Natural killer cell (primary cell): ENCODE measurements around the gene TFCP2L1. TPM values are rescaled to one million over a fixed set of nuclear protein-coding genes. Genes with fewer than 3 reads are reported as not detected.
"Not testable (repeated sequence)": the region's sequence is repeated elsewhere in the genome, so short reads cannot be mapped to it uniquely, and the experiment has no call there.

Experiments
- ATAC-seq, 3 donors: fragments of 150-1000 bp in 2 of 3; fragments of 200-7000 bp in 1 of 3; cut with Tn5 transposase; 1 replicate in 1 of 3; 2 replicates in 2 of 3; pipeline ENCODE4 v1.10.0; 2021; ENCODE audit warnings: mild to moderate bottlenecking in 2 of 3, moderate library complexity in 2 of 3
- DNase-seq, 2 donors: peaks; one replicate each; pipeline versions ENCODE4 v3.0.0 to v3.0.0-alpha.2; 2013 to 2021; ENCODE audit warnings: mixed read lengths in 1 of 2
- H3K27ac ChIP-seq: one replicate; pipeline ENCODE4 v1.5.1; 2013; ENCODE audit warnings: mild to moderate bottlenecking, low read length
- H3K27me3 ChIP-seq: one replicate; pipeline ENCODE4 v1.6.1; 2013; ENCODE audit warnings: low read length; ENCODE audit not compliant: control insufficient read depth, insufficient read depth
- H3K36me3 ChIP-seq: one replicate; pipeline ENCODE4 v1.6.1; 2013; ENCODE audit warnings: low read length; ENCODE audit not compliant: control insufficient read depth, insufficient read depth
- H3K4me1 ChIP-seq: one replicate; pipeline ENCODE4 v1.6.1; 2013; ENCODE audit warnings: low read length; ENCODE audit not compliant: control insufficient read depth, insufficient read depth
- H3K4me3 ChIP-seq: one replicate; pipeline ENCODE4 v1.5.1; 2013; ENCODE audit warnings: low read length
- H3K9me3 ChIP-seq: one replicate; pipeline ENCODE4 v1.6.1; 2013; ENCODE audit warnings: low read length; ENCODE audit not compliant: control insufficient read depth, insufficient read depth
- H3K27ac Mint-ChIP-seq, 2 donors: one replicate each; pipeline ENCODE4 v1.8.0; 2022; ENCODE audit warnings: mild to moderate bottlenecking in 2 of 2, mixed read lengths in 2 of 2, moderate library complexity in 1 of 2
- H3K27me3 Mint-ChIP-seq, 2 donors: one replicate each; pipeline ENCODE4 v1.8.0; 2022; ENCODE audit warnings: low read depth in 2 of 2, mixed read lengths in 2 of 2
- H3K36me3 Mint-ChIP-seq: one replicate; pipeline ENCODE4 v1.8.0; 2022; ENCODE audit warnings: mixed read lengths
- H3K4me1 Mint-ChIP-seq, 2 donors: one replicate each; pipeline ENCODE4 v1.8.0; 2022; ENCODE audit warnings: mixed read lengths in 2 of 2
- H3K4me3 Mint-ChIP-seq: one replicate; pipeline ENCODE4 v1.8.0; 2022; ENCODE audit warnings: mild to moderate bottlenecking, moderate library complexity, mixed read lengths
- H3K9me3 Mint-ChIP-seq, 2 donors: one replicate each; pipeline ENCODE4 v1.8.0; 2022; ENCODE audit warnings: mixed read lengths in 2 of 2
- CTCF ChIP-seq: fragments of 200-600 bp; IDR thresholded peaks from one replicate; pipeline ENCODE4 v1.8.0; 2022; ENCODE audit warnings: antibody characterized with exemption
- WGBS: methylation state at CpG from one replicate; pipeline ENCODE4 v1.1.7; 2013; ENCODE audit warnings: missing lambda C conversion rate; ENCODE audit not compliant: insufficient coverage; 5-methylcytosine and 5-hydroxymethylcytosine counted together
- intact Hi-C: fragments of 100-400 bp; cut with micrococcal nuclease; formaldehyde crosslinking; loops from one replicate; pipeline ENCODE4 v1.14.2; 2022
- total RNA-seq, 4 donors: library from RNA; stranded (reverse); fragments of 120-200 nt in 1 of 4; gene quantifications; one replicate each; pipeline versions ENCODE4 v1.2.3 to v1.2.4, GENCODE V29; 2013 to 2022

TFCP2L1 gene
- total RNA-seq, 3 donors from 2014 or later (not counting 1 experiment from before 2014, with no cell fraction given), result 0.72 to 1.8 (median 0.85) TPM

DNA sequence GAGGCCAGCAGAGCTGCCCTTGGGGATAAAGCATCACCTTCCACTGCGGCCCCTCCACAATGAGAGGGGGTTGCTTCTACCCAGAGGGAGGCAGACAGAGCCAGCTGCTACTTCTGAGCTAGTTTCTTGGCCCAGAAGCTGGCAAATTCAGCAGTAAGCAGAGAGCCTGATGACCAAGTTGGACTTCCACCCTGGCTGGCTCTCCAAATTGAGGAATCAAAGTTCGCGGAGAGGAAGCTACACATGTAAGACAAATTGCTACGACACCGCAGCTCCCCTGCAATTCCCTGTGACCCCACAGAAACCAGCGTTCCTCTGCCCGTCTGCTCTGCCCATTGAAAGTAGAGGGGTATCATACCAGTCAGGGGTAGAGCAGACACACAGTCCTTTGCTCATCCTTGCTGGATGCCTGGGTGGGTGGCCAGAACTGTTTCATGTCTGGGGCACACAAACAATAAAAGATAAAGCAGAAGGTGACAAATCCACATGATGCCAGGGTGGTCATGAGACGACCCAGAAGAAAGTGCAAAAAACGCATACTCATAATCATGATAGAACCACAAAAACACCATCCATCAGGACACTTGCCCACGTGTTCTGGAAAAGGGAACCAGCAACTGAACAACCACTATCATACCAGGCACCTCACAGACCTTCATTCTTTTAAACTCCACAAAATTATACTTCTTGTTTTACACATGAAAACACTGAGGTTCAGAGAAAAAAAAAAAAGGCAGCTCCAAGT, 5.4 kb downstream of the TFCP2L1 start:
- Histone ChIP-seq H3K27ac (no peak overlapping the region), H3K27me3 (no peaks in the 10 kb centered on the region), H3K9me3 (no peaks in the 10 kb centered on the region), H3K36me3 (no peaks in the 10 kb centered on the region), H3K4me3 (no peak overlapping the region), H3K4me1 (peaks cover 5% of the 10 kb centered on the region)
- intact Hi-C loops, result no loop called here
- DNase-seq, result no peak
- Mint-ChIP-seq H3K36me3 (no peaks in the 10 kb centered on the region), H3K4me3 (no peak overlapping the region), H3K9me3 (no peaks in the 10 kb centered on the region), H3K4me1 (peaks cover 0 to 5% of the 10 kb centered on the region in 2 donors), H3K27me3 (peaks cover 20 to 22% of the 10 kb centered on the region in 2 donors), H3K27ac (no peak overlapping the region)
- WGBS, result 60% methylated on average over 10 of the region's 10 CpGs
- ATAC-seq, result no peak
- no peak for TF ChIP-seq CTCF

- peaks cover 9% of the 10 kb centered on the region in 2 donors for H3K27me3 Mint-ChIP-seq
- 100% methylated on average over 5 of the region's 6 CpGs for WGBS
- intact Hi-C loops, result no loop called here
- no peaks in the 10 kb centered on the region for H3K36me3 ChIP-seq
- H3K27ac ChIP-seq, result no peak overlapping the region
- H3K27ac Mint-ChIP-seq, result no peak overlapping the region
- ATAC-seq (no peak), DNase-seq (no peak)
- H3K4me3 ChIP-seq, result no peak overlapping the region
- H3K36me3 Mint-ChIP-seq, result no peaks in the 10 kb centered on the region
- no peaks in the 10 kb centered on the region for H3K9me3 ChIP-seq
- H3K4me1 ChIP-seq, result no peaks in the 10 kb centered on the region
- no peaks in the 10 kb centered on the region for H3K27me3 ChIP-seq
- no peaks in the 10 kb centered on the region for H3K9me3 Mint-ChIP-seq
- TF ChIP-seq CTCF, result no peak
- no peaks in the 10 kb centered on the region for H3K4me1 Mint-ChIP-seq
- H3K4me3 Mint-ChIP-seq, result no peak overlapping the region
Observed at GRCh38 chr2:121276341-121276740, 8.7 kb downstream of the TFCP2L1 start.

DNA sequence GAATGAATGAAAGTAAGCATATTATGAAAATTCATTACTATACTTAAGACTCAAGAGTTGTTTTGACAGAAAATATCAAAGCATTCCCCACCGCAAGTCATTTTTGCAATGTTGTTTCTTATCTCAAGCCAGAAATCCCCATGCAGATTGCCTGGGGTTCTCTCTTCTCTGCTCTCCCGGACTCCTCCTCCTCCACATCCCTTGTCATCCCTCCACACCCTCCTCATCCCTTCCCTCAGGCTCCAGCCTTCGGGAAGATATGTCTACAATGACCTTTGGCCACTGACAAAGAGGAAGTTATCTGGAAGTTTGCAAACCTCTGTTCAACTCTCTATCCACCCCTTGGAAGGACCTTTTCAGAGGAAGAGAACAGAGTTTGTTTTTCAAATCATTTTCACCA, 11.9 kb downstream of the TFCP2L1 start:
- no peaks in the 10 kb centered on the region for H3K4me1 ChIP-seq
- H3K27me3 Mint-ChIP-seq, result peaks cover 7 to 9% of the 10 kb centered on the region in 2 donors
- no peaks in the 10 kb centered on the region for H3K36me3 ChIP-seq
- no peak overlapping the region for H3K27ac ChIP-seq
- H3K9me3 Mint-ChIP-seq, result no peaks in the 10 kb centered on the region
- no peaks in the 10 kb centered on the region for H3K27me3 ChIP-seq
- 67% methylated on average over 3 of the region's 3 CpGs for WGBS
- intact Hi-C loops, result no loop called here
- TF ChIP-seq CTCF, result no peak
- no peak overlapping the region for H3K27ac Mint-ChIP-seq
- no peak overlapping the region for H3K4me3 ChIP-seq
- H3K36me3 Mint-ChIP-seq, result no peaks in the 10 kb centered on the region
- no peak for ATAC-seq
- H3K4me3 Mint-ChIP-seq, result no peak overlapping the region
- H3K9me3 ChIP-seq, result no peaks in the 10 kb centered on the region
- H3K4me1 Mint-ChIP-seq, result no peaks in the 10 kb centered on the region
- no peak for DNase-seq

DNA sequence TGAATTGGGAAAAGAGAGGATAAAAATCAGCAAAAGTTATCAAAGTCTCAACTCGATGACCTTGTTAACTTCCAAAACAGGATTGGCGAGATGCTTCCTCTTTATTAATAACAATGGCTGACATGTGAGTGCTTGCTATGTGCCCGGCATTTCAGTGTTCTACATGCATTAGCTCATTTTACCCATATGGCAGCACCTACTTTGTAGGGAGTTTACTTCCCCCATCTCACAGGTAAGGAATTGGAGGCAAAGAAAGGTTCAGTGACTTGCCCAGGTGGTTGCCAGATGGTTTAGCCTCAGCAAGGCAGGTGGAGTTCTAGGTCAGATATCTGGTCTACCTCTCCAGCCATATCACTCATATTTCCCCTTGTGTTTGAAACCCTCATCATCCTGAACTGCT, 12.4 kb downstream of the TFCP2L1 start:
- no peaks in the 10 kb centered on the region for H3K4me1 Mint-ChIP-seq
- H3K36me3 Mint-ChIP-seq, result no peaks in the 10 kb centered on the region
- intact Hi-C loops, result no loop called here

GRCh38 chr2:121269436-121269835, 15.6 kb downstream of the TFCP2L1 start:
- H3K4me1 ChIP-seq, H3K27ac Mint-ChIP-seq, H3K4me3 Mint-ChIP-seq, H3K27ac ChIP-seq, H3K4me1 Mint-ChIP-seq, H3K27me3 ChIP-seq, H3K9me3 ChIP-seq, H3K4me3 ChIP-seq, H3K36me3 ChIP-seq, H3K27me3 Mint-ChIP-seq, ATAC-seq, H3K9me3 Mint-ChIP-seq, H3K36me3 Mint-ChIP-seq, intact Hi-C loops, DNase-seq: not testable (repeated sequence)
- WGBS, result 90% methylated on average over 7 of the region's 7 CpGs

More for the DNA sequence above, 12.4 kb downstream of the TFCP2L1 start:
- ATAC-seq (no peak), DNase-seq (no peak)
- no peak overlapping the region for H3K27ac Mint-ChIP-seq
- no peaks in the 10 kb centered on the region for H3K27me3 ChIP-seq
- H3K9me3 Mint-ChIP-seq, result no peaks in the 10 kb centered on the region
- H3K9me3 ChIP-seq, result no peaks in the 10 kb centered on the region
- 81% methylated on average over 2 of the region's 3 CpGs for WGBS
- peaks cover 7 to 9% of the 10 kb centered on the region in 2 donors for H3K27me3 Mint-ChIP-seq
- H3K4me1 ChIP-seq, result no peaks in the 10 kb centered on the region
- H3K4me3 Mint-ChIP-seq, result no peak overlapping the region
- no peak overlapping the region for H3K4me3 ChIP-seq
- TF ChIP-seq CTCF, result no peak
- H3K36me3 ChIP-seq, result no peaks in the 10 kb centered on the region
- no peak overlapping the region for H3K27ac ChIP-seq
